Camera-type eye (tissue), 1 donor: ENCODE data around the gene IFIT1. TPM values are rescaled to one million over a fixed set of nuclear protein-coding genes. Genes with fewer than 3 reads are reported as not detected.

ENCODE experiments used
- total RNA-seq: library from RNA; depleted of rRNA; stranded (reverse); fragments of >200 nt; gene quantifications from one replicate; pipeline ENCODE4 v1.2.3, GENCODE V29; 2014

IFIT1 gene
- 17.8 TPM for total RNA-seq

GRCh38 chr10:89391907-89392756, at the start of gene IFIT1:
Gene IFIT1 (plus strand): TSS chr10:89392623. CDS start chr10:89392713, 90 bp downstream.

GRCh38 chr10:89377705-89378637, 14.5 kb upstream of the IFIT1 start, which contains the start of gene IFIT1B:
Gene IFIT1B (plus strand): TSS chr10:89378056. CDS start chr10:89378136, 80 bp downstream.

GRCh38 chr10:89414146-89414878, 21.9 kb downstream of the IFIT1 start, which contains the start of gene IFIT5:
Gene IFIT5 (plus strand): TSS chr10:89414568. CDS start chr10:89414799, 231 bp downstream.

Other genes starting within 250 kb of the IFIT1 start
- gene CH25H, start 185.3 kb upstream of the IFIT1 start, total RNA-seq = 0.99 TPM
- gene LIPA, start 140.8 kb upstream of the IFIT1 start, total RNA-seq = 34.4 TPM
- 8.1 TPM for gene IFIT2, start 90.6 kb upstream of the IFIT1 start, total RNA-seq
- 11.8 TPM for gene IFIT3, start 64.6 kb upstream of the IFIT1 start, total RNA-seq
- gene IFIT1B, start 14.6 kb upstream of the IFIT1 start, total RNA-seq = 1.0 TPM
- gene IFIT5, start 21.9 kb downstream of the IFIT1 start, total RNA-seq = 22.2 TPM
- 4.4 TPM for gene SLC16A12, start 143.0 kb downstream of the IFIT1 start, total RNA-seq